ENCODE results near the gene PTPRM.

DNA sequence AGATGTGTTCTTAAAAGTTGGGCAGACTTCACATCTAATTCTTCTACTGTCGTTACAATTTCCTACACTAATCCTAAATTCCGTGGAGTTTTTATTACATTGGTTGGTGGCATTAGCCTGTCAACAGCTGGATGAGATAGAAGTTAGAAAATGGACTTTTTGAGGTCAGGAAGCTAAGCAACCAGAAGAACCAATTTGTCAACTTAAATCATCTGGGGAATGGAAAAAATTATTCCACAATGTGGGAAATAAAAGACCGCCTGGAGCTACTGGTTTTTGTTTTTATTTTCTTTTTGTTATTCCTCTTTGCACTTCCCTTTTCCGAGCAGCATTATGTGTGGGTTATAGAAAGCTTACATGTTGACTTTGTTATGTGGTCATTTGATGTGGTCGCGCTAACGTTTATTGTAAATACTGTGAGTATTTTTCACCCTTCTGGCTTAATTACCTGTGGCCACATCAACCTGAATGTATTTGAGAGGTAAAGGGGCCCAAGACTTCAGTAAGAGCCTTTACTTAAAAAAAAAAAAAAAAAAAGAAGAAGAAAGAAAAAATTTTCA, 75.3 kb downstream of the PTPRM start:
- TF ChIP-seq, protein P1, sequence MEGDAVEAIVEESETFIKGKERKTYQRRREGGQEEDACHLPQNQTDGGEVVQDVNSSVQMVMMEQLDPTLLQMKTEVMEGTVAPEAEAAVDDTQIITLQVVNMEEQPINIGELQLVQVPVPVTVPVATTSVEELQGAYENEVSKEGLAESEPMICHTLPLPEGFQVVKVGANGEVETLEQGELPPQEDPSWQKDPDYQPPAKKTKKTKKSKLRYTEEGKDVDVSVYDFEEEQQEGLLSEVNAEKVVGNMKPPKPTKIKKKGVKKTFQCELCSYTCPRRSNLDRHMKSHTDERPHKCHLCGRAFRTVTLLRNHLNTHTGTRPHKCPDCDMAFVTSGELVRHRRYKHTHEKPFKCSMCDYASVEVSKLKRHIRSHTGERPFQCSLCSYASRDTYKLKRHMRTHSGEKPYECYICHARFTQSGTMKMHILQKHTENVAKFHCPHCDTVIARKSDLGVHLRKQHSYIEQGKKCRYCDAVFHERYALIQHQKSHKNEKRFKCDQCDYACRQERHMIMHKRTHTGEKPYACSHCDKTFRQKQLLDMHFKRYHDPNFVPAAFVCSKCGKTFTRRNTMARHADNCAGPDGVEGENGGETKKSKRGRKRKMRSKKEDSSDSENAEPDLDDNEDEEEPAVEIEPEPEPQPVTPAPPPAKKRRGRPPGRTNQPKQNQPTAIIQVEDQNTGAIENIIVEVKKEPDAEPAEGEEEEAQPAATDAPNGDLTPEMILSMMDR (conservative IDR thresholded peaks at IDR 0.05; ENCODE audit: low read length), result no peak
- TF ChIP-seq EZH2phosphoT487 (IDR thresholded peaks at IDR 0.05; ENCODE audit: borderline replicate concordance), result no peak

All from Loucy (cell line).